Lung microvascular endothelial cell (primary cell): ENCODE data around the gene RPGRIP1. TPM values are rescaled to one million over a fixed set of nuclear protein-coding genes. Genes with fewer than 3 reads are reported as not detected.
"Not testable (repeated sequence)": the region's sequence is repeated elsewhere in the genome, so short reads cannot be mapped to it uniquely, and the experiment has no call there.

Experiments
- DNase-seq, 2 donors: peaks; one replicate each; pipeline versions ENCODE4 v3.0.0 to v3.0.0-alpha.2; 2010; ENCODE audit warnings: low read depth in 2 of 2
- total RNA-seq: library from RNA; depleted of rRNA; stranded (reverse); fragments of >200 nt; gene quantifications from 2 replicates; pipeline ENCODE4 v1.2.1, GENCODE V29; 2014

The RPGRIP1 gene
- total RNA-seq, 1 donor from 2014 or later: 0.20 TPM

DNA sequence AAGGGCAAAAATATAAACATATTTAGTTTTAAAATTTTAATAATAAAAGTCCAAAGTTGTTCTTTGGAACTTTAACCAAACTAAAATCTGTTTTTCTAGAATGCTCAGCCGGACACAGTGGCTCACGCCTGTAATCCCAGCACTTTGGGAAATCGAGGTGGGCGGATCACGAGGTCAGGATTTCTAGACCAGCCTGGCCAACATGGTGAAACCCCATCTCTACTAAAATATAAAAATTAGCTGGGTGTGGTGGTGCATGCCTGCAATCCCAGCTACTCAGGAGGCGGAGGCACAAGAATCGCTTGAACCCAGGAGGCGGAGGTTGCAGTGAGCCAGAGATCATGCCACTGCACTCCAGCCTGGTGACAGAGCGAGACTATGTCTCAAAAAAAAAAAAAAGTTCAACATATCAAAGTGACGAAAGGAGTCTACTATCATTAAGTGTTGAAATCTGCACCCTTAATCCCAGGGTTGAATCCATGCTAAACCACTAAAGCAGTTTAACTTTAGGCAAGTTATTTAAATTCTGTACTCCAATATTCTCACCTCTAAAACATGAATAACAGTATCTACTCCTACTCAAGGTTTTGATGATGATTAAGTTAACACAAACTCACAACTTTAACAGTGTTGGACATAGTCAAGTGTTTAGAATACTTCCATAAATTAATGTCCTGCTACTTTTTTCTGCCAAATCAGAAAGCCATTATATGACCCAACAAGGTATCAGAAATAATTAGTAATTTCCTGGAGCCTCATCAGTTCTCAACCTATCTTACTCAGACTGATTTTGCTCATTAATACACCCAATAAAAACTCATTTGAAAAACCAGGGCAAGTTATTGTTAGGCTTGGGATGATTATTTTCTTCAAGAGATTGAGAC lies 21.6 kb upstream of the RPGRIP1 start:
- no peak for DNase-seq

DNA sequence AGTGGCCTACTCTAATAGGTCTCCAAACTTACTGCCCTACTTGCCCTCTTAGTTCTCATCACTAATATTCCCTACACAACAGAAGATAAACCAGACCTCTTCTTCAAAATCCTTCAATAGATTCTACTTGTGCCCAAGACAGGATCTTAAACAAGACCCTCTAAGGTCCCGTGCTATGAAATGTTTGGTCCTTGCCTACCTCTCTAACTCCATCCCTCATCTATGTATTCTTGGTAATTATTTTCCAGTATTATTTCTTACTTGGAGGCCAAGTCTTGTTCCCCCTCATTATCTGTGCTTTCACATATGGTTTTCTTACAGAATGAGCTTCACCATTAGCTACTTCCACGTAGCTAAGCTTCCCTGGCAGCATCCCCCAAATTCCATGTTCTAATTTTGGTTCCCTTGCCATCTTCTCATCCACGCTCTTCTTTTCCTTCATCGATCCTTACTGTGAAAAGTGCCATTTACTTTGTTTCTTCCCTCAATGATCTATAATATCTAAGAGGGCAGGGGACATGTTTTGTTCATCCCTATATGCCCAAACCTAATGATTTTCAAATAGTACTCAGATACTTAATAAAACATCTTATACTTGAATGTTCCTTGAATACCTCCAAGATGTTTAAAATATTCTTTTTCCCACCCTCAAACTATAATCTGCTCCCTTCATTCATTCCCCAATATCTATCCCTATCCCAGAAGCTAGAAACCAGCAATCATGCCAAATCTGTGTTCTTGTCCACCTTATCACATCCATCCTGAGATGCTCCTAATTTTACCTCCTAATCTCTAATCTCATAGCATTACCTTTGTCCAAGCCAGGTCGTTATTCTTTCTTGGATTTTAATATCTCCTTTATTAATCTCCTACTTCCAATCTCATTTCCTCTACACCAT lies 20.7 kb upstream of the RPGRIP1 start:
- no peak for DNase-seq

DNA sequence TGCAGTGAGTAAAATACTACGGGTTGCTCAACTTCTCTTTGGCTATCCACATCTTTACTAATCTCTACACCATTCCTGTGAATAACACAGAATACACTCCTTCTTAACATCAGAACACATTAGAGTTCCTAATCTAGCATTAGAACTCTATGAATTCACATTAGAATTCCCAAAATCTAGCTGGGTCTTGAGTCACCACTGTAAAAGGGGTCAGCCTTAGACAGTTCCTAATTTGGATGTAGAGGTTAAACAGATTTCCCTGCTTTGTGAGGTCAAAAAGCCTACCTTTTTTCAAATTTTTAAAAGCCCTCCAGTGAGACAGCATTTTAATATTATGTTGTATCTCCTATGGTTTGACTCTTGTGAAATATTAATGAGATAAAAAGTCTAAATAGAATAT lies 18.1 kb upstream of the RPGRIP1 start:
- DNase-seq: no peak

DNA sequence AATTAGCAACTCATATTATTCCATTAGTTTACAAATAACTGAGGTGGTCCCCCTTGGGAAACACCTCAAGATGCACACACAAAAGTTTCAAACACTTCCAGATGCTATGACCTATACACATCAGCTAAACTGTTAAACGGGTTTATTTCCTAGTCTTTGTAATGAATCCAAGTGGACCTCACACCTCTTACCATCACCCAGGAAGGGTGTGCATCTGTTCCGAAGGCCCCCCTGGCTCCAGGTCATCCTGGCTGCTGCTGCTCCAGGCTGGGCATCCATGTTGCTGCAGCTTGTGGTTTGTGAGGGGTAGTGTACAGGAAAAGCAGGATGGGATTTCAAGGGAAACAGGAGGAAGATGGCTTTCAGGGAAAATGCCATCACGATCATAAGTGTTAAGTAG lies 17.5 kb upstream of the RPGRIP1 start:
- DNase-seq: no peak

DNA sequence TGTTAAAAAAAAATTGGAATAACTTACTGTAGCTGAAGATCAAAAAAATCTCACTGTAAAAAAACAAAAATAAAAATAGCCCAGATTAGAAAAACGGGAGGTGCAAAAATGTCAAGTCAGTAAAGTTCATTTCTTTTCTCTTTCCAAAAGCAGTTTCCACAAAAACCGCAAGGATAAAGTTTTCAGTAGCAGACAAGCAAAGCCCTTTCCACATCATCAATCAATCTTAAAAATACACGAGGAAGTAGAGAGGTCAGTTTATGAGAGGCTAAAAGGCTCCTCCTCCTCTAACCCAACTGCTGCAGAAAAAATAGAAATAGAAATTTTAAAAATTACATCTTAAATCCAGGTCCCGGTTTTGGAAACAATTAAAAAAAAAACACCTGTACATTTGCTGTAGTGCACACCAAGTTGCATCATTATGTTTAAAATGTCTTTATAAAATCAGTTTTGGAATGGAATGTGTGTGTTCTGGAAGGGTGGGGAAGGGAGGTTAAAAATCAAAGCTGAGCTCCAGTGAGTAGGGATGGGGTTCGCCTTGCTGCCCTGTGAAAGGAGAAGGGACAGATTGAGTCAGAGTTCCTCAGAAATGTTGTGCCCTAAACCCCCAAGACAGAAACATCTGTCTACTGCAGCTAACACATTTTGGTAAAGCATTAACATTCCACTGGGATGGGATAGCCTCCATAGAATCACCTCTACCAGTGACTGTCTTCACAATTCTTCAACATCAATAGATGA lies 16.4 kb upstream of the RPGRIP1 start:
- DNase-seq: no peak

DNA sequence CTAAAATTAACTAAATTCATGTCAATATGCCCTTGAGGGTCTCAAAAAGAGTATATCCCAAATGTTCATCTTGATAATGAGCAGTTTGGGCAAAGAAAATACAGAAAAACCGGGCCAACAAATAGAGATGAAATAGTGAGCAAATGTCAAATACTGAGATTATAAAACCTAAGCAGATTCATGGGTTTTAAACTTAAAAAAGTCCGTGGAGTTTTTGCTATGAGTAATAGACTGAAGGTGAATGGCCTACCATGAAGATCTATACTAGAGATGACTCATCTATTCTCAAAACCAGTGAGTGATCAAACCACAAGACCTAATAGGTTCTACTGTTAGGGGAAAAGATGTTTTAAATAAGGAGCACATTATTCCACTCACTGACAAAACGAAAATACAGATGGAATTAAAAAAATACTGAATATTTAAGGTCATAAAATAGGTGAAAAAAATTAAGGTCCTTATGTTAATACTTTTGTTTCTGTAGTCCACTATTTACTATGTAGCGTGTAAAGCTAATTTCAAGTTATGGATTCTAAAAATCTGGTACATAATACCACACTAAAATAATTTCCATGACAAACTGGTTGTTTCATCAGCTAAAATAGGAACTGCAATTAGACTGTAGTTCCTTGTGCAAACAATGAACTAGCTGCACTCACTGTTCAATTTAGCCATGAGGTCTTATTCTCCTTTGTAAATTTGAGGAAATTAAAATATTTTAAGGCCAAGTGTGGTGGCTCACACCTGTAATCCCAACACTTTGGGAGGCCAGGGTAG lies 15.7 kb upstream of the RPGRIP1 start:
- DNase-seq: peak in 1 of 2 donors; percentile 73

DNA sequence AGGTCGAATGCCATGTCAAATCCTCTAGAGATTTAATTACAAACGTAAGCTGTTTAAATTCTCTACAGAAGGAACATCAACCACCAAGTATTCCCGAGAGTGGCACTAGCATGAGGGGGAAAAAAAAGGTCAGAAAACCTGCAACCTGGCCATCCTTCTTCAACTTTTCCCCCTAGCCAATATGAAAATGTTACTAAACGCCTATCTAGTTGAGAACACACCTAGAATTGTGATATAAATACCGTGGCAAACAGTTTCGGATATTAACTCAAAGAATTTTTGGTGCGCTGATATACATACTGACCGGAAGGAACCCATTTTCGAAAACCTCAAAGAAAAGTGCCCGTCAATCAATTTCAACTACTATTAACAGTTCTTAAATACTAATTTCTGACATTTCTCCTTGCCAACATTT lies 12.4 kb upstream of the RPGRIP1 start:
- DNase-seq: no peak

DNA sequence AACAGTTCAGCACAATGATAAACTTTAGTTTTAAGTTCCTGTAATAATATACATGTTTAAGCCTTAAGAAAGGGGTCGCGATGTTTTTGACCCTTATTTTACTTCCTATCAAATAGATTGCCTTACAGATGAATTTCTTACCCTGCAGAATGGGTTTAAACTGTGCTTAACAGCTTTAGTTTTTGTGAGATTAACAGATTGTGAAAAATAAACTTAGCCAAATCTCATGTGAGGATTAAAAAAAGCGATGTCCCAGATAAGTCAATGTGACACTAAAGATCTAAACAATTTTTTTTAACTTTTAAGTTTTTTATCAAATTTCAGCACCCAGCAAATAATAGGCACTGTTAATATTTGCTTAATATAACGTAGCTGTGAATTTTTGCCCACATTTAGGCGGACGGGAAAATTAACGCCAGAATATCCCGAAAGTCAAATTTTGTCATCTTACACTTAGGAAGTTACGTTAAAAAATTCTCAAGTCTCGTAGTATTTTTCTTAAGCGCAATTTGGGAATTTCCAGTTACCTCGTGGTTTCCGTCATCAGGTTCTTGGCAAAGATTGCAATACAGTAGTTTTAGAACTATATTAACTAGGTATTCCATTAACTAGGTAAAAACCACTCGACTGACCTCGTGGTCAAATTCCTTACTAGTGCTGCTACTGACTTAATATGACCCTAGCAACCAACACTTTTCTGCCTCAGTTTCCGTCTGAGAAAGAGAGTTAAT lies 11.8 kb upstream of the RPGRIP1 start:
- DNase-seq: peak; percentile 19 to 46

DNA sequence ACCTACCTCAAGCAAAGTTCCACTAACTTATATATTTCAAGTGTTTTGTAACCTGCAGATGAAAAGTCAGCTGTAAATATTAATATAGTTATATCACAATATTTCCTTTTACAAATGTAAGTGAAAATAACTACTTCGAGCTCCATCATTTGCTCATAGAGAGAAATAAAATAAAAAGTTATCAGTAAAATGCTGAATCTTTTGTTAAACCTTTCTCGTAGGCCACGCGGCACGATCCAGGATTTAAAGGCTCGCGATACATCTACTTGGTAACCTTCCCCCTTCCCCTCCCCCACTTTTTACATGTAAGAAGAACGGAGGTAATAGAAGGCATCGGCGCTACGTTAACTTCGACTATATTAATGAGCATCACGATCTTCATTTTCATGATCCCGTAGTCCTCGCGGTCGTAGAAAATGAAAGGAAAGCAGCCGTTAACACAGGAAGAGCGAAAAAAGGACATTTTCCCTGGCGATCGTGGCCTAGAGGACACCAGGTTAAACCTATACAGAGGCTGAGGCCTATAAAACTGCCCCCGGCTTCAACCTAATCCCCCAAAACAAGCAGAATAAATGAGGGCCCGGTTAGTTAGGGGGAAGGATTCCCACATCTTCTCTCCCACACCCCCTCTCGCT lies 11.1 kb upstream of the RPGRIP1 start:
- DNase-seq: peak; percentile 76 to 84

DNA sequence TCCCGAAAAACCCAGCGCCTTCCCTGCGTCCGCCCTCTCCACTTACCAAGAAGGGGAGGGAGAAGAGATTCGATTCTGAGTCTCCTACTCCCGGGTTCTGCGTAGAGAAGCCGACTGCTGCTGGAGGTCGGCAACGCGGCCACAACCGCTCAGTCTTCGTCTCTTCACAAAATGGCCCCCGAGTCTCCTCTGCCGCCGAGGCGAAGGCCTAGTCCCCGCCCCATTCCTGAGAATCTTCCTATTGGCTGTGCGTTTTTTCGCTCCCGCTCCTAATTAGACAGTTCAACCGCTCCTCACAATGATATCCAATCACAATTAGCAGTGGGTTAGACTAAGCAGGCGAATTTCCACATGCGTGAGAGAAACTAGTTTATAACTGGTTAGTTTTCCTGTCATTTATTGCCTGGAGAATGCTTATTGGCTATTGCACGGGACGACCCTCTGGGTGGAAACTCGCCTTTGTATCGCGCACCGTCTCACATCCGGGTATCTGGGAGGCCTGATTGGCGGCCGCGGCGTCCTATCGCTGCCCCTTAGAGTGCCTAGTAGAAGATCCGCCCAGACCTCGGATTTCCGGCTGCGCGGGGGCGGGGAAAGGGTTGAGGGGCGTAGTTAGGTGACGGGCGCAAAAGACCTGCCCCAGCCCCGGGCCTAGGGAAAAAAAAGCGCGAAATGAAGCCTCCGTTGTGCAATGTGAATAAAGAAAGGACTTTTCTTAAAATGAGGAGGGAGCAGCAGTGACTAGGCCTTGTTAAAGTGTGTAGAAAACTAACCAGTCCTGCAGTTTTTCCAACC lies 10.4 kb upstream of the RPGRIP1 start, which contains the start of gene HNRNPC:
Gene HNRNPC, minus strand, starts transcription at position 191 of the 795 bp plus-strand sequence. CDS start 35,249 bp downstream, outside the sequence.
- peak; percentile 100 for DNase-seq

DNA sequence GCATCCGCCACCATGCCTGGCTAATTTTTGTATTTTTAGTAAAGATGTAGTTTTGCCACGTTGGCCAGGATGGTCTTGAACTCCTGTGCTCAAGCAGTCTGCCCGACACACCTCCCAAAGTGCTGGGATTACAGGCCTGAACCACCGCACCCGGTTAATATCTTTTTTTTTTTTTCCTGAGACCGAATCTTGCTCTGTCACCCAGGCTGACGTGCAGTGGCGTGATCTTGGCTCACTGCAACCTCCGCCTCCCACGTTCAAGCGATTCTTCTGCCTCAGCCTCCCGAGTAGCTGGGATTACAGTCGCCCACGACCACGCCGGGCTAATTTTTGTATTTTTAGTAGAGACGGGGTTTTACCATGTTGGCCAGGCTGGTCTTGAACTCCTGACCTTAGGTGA lies 7.2 kb upstream of the RPGRIP1 start:
- DNase-seq: not testable (repeated sequence)

DNA sequence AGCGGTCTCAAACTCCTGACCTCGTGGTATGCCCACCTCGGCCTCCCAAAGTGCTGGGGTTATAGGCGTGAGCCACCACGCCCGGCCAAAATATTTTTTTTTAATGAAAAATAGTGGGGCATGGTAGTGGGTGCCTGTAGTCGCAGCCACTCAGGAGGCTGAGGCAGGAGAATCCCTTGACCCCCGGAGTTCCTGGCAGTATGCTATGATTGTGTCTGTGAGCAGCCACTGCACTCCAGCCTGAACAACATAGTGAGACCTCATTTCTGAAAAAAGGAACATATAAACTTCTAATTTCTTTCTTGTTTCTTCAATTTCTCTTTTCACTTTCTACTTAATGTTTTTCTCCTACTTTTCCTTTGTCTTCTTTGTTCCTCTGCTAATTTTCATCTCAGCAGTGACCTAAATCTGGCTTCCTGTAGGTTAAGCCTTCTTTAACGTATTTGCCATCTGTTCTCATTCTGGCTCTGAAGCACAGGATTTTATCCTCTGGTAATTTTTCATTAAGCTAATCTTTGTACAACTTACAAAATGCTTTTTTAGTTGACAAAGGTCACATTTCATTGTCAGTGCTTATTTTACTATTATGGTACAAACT lies 4.5 kb upstream of the RPGRIP1 start:
- DNase-seq: no peak

DNA sequence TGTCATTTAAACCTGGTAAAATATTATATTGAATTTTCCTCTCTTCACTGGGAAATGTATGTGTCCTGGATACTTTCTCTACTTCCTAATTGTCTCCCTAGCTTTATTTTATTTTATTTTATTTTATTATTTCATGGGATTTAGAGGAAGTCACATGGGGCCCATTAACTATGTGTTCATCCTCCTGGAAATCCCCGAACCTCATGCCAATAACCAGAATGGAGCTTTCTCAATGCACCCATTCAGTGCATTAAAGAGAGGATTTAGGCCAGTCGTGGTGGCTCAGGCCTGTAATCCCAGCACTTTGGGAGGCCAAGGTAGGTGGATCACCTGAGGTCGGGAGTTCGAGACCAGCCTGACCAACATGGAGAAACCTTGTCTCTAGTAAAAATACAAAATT lies 1.3 kb upstream of the RPGRIP1 start:
- DNase-seq: peak; percentile 56 to 84

DNA sequence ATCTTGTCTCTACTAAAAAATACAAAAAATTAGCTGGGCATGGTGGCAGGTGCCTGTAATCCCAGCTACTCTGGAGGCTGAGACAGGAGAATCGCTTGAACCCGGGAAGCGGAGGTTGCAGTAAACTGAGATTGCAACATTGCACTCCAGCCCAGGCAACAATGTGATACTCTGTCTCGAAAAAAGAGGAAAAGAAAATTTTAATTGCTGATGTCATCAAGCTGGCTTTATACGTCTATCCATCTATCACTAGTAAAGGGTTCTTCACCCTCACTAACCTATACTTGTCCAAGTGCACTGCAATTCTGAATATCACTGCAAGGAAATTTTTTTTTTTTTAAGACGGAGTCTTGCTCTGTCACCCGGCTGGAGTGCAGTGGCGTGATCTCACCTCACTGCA lies 2.0 kb downstream of the RPGRIP1 start:
- not testable (repeated sequence) for DNase-seq

DNA sequence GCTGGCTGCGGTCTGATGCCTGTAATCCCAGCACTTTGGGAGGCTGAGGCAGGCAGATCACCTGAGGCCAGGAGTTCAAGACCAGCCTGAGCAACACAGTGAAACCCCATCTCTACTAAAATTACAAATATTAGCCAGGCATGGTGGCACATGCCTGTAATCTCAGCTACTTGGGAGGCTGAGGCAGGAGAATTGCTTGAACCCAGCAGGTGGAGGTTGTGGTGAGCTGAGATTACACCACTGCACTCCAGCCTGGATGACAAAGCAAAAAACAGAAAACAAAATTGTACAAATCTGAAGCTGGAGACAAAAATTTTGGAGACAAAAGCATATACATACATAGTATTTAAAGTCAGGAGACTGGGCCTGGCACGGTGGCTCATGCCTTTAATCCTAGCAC lies 6.6 kb downstream of the RPGRIP1 start:
- not testable (repeated sequence) for DNase-seq

DNA sequence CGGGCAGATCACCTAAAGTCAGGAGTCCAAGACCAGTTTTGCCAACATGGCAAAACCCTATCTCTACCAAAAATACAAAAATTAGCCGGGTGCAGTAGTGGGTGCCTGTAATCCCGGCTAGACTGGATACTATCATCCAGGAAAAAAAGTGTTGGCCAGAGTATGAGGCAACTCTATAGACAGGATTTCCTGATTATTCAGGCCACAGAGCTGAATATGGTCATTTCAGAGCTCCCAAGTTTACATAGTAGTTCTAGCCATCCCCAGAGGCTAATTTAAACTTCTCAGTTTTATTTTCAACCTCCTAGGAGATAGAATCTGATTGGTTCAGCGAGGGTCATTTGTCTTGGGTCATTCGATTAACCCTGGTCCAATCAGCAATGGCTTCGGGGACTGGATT lies 7.3 kb downstream of the RPGRIP1 start:
- DNase-seq: peak; percentile 50 to 64

DNA sequence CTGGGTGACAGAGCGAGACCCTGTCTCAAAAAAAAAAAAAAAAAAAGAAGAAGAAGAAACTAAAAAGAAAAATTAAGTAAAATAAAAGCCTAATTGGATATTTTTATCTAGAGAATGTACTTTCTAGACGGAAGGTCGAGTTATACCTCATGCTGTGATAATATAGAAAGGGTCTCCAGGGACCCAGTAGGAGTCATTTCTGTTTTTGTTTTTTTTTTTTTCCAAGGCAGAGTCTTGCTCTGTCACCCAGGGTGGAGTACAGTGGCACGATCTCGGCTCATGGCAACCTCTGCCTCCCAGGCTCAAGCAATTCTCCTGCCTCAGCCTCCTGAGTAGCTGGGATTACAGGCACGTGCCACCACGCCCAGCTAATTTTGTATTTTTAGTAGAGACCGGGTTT lies 14.1 kb downstream of the RPGRIP1 start:
- not testable (repeated sequence) for DNase-seq

DNA sequence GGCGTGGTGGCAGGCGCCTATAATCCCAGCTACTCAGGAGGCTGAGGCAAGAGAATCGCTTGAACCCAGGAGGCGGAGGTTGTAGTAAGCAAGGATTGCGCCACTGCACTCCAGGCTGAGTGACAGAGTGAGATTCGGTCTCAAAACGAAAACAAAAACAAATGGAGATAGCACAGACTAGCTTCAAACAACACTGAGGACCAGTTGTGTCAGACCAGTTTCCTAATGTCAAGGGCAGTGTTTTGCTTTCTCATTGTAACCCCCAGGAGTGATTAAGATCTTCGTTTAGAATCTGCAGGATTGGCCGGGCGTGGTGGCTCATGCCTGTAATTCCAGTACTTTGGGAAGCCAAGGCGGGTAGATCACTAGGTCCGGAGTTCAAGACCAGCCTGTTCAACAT lies 18.5 kb downstream of the RPGRIP1 start:
- DNase-seq: no peak
